PC-3 (cell line): ENCODE measurements around the gene PTGDS. TPM values are rescaled to one million over a fixed set of nuclear protein-coding genes. Genes with fewer than 3 reads are reported as not detected.

Experiments
- ATAC-seq: fragments of 200-7000 bp; cut with Tn5 transposase; 2 replicates; pipeline ENCODE4 v1.9.1; 2020; ENCODE audit warnings: mild to moderate bottlenecking, moderate library complexity
- BruUV-seq: library from RNA; stranded (reverse); fragments of 400-500 nt; replicated peaks from 2 replicates; lab custom pipeline; 2021; lab: Mats Ljungman, UMichigan
- CTCF ChIA-PET: fragments of 300-600 bp; sonication (Branson Sonifier 250); formaldehyde crosslinking; loops from one replicate; lab custom pipeline; 2022; ENCODE audit warnings: antibody characterized with exemption; lab: Charles Lee
- POLR2A ChIA-PET: fragments of 300-600 bp; sonication (Branson Sonifier 250); formaldehyde crosslinking; loops from one replicate; lab custom pipeline; 2022; ENCODE audit warnings: antibody characterized with exemption; ENCODE audit not compliant: unreplicated experiment; lab: Charles Lee
- DNase-seq: peaks from one replicate; pipeline ENCODE4 v3.0.0-alpha.2; 2015
- H2AFZ ChIP-seq: fragments of 300-600 bp; sonication (generic); 2 replicates; pipeline ENCODE4 v1.6.0; 2016; ENCODE audit warnings: antibody characterized with exemption, low read length
- H3F3A ChIP-seq: fragments of 300-600 bp; sonication (generic); one replicate; pipeline ENCODE4 v1.6.0; 2017; ENCODE audit warnings: antibody characterized with exemption, low read length, control low read depth, mild to moderate bottlenecking; ENCODE audit not compliant: unreplicated experiment
- H3K27ac ChIP-seq: fragments of 300-600 bp; sonication (generic); 2 replicates; pipeline ENCODE4 v1.5.1; 2016; ENCODE audit warnings: mild to moderate bottlenecking, low read length
- H3K27me3 ChIP-seq: fragments of 300-600 bp; sonication (generic); 2 replicates; pipeline ENCODE4 v1.6.1; 2016; ENCODE audit warnings: low read length, mixed read lengths
- H3K36me3 ChIP-seq: fragments of 300-600 bp; sonication (generic); 2 replicates; pipeline ENCODE4 v1.6.1; 2016; ENCODE audit warnings: low read depth, mixed run types, low read length, mixed read lengths
- H3K4me1 ChIP-seq: fragments of 300-600 bp; sonication (generic); 2 replicates; pipeline ENCODE4 v1.5.1; 2016; ENCODE audit warnings: low read length; ENCODE audit not compliant: insufficient read depth
- H3K4me2 ChIP-seq: fragments of 300-600 bp; sonication (generic); 2 replicates; pipeline ENCODE4 v1.6.0; 2016; ENCODE audit warnings: low read length
- H3K4me3 ChIP-seq: fragments of 300-600 bp; sonication (generic); 2 replicates; pipeline ENCODE4 v1.5.1; 2016; ENCODE audit warnings: mild to moderate bottlenecking, low read length, mixed read lengths
- H3K79me2 ChIP-seq: fragments of 300-600 bp; sonication (generic); 2 replicates; pipeline ENCODE4 v1.6.1; 2017; ENCODE audit warnings: low read length, mixed read lengths
- H3K9ac ChIP-seq: fragments of 300-600 bp; sonication (generic); 2 replicates; pipeline ENCODE4 v1.6.0; 2016; ENCODE audit warnings: mild to moderate bottlenecking, low read length
- H3K9me2 ChIP-seq: fragments of 300-600 bp; sonication (generic); replicated peaks from 2 replicates; pipeline ENCODE4 v1.6.1; 2016; ENCODE audit warnings: mixed run types, low read length, mixed read lengths
- H3K9me3 ChIP-seq: fragments of 300-600 bp; sonication (generic); 2 replicates; pipeline ENCODE4 v1.6.1; 2016; ENCODE audit warnings: low read length, mixed read lengths
- H4K20me1 ChIP-seq: fragments of 300-600 bp; sonication (generic); 2 replicates; pipeline ENCODE4 v1.6.1; 2016; ENCODE audit warnings: low read length, mixed read lengths
- CTCF ChIP-seq: fragments of 300-600 bp; sonication (generic); conservative IDR thresholded peaks from 2 replicates; pipeline ENCODE4 v1.5.1; 2017; ENCODE audit warnings: antibody characterized with exemption, low read depth, mild to moderate bottlenecking, low read length
- EZH2 ChIP-seq: fragments of 300-600 bp; sonication (generic); IDR thresholded peaks from one replicate; pipeline ENCODE4 v1.6.1; 2017; ENCODE audit warnings: antibody characterized with exemption, mild to moderate bottlenecking, low read length; ENCODE audit not compliant: unreplicated experiment
- EZH2phosphoT487 ChIP-seq: fragments of 300-600 bp; sonication (generic); IDR thresholded peaks from 2 replicates; pipeline ENCODE4 v1.6.1; 2018; ENCODE audit warnings: mild to moderate bottlenecking, antibody characterized with exemption, low read length, borderline replicate concordance
- intact Hi-C: fragments of 100-400 bp; cut with micrococcal nuclease; formaldehyde crosslinking; loops from 2 replicates; pipeline ENCODE4 v1.9.0; 2023
- total RNA-seq: library from RNA; depleted of rRNA; stranded (reverse); fragments of >200 nt; gene quantifications from 2 replicates; pipeline ENCODE4 v1.2.3, GENCODE V29; 2014

The PTGDS gene
- total RNA-seq, 1 experiment from 2014 or later, result not detected

GRCh38 chr9:137008312-137008711, 31.0 kb downstream of the PTGDS start:
- H3K4me3 ChIP-seq, result no peak overlapping the region
- no peaks in the 10 kb centered on the region for H4K20me1 ChIP-seq
- ATAC-seq, result no peak
- no TSS peak for BruUV-seq
- H3K9me3 ChIP-seq, result no peaks in the 10 kb centered on the region
- H3K4me1 ChIP-seq, result no peaks in the 10 kb centered on the region
- ChIA-PET CTCF (no interaction called here), POLR2A (no interaction called here)
- intact Hi-C loops, result no loop called here
- H2AFZ ChIP-seq, result no peak overlapping the region
- H3K9ac ChIP-seq, result no peak overlapping the region
- H3K4me2 ChIP-seq, result no peak overlapping the region
- H3K27ac ChIP-seq, result no peak overlapping the region
- no peaks in the 10 kb centered on the region for H3K36me3 ChIP-seq
- TF ChIP-seq EZH2phosphoT487 (no peak), EZH2 (no peak), CTCF (no peak)
- no peaks in the 10 kb centered on the region for H3K9me2 ChIP-seq
- H3K79me2 ChIP-seq, result no peaks in the 10 kb centered on the region
- no peaks in the 10 kb centered on the region for H3K27me3 ChIP-seq
- H3F3A ChIP-seq, result no peaks in the 10 kb centered on the region
- DNase-seq, result no peak

GRCh38 chr9:137009217-137009616, 31.9 kb downstream of the PTGDS start:
- no peaks in the 10 kb centered on the region for H3K79me2 ChIP-seq
- H3K9ac ChIP-seq, result no peak overlapping the region
- ChIA-PET POLR2A (no interaction called here), CTCF (no interaction called here)
- no peaks in the 10 kb centered on the region for H3F3A ChIP-seq
- ATAC-seq, result no peak
- H3K4me3 ChIP-seq, result no peak overlapping the region
- H4K20me1 ChIP-seq, result no peaks in the 10 kb centered on the region
- no peak overlapping the region for H2AFZ ChIP-seq
- TF ChIP-seq EZH2phosphoT487 (no peak), CTCF (no peak), EZH2 (no peak)
- H3K27me3 ChIP-seq, result no peaks in the 10 kb centered on the region
- no peaks in the 10 kb centered on the region for H3K9me3 ChIP-seq
- H3K4me2 ChIP-seq, result no peak overlapping the region
- no TSS peak for BruUV-seq
- intact Hi-C loops, result no loop called here
- H3K27ac ChIP-seq, result no peak overlapping the region
- H3K9me2 ChIP-seq, result no peaks in the 10 kb centered on the region
- H3K36me3 ChIP-seq, result no peaks in the 10 kb centered on the region
- H3K4me1 ChIP-seq, result no peaks in the 10 kb centered on the region
- no peak for DNase-seq

- ATAC-seq (no peak), DNase-seq (no peak)
- H3K4me1 ChIP-seq, result no peaks in the 10 kb centered on the region
- intact Hi-C loops, result no loop called here
- H3K27ac ChIP-seq, result no peak overlapping the region
- BruUV-seq, result no TSS peak
- no peaks in the 10 kb centered on the region for H3K9me2 ChIP-seq
- H3K4me3 ChIP-seq, result no peak overlapping the region
- H3F3A ChIP-seq, result no peaks in the 10 kb centered on the region
- ChIA-PET POLR2A (no interaction called here), CTCF (no interaction called here)
- H3K27me3 ChIP-seq, result no peaks in the 10 kb centered on the region
- H3K9me3 ChIP-seq, result no peaks in the 10 kb centered on the region
- no peak for TF ChIP-seq CTCF
- no peak for TF ChIP-seq EZH2phosphoT487
- H3K9ac ChIP-seq, result no peak overlapping the region
- H2AFZ ChIP-seq, result no peak overlapping the region
- H3K4me2 ChIP-seq, result no peak overlapping the region
- H3K36me3 ChIP-seq, result no peaks in the 10 kb centered on the region
- no peaks in the 10 kb centered on the region for H3K79me2 ChIP-seq
- H4K20me1 ChIP-seq, result no peaks in the 10 kb centered on the region
Measured at GRCh38 chr9:137009938-137010732, 32.8 kb downstream of the PTGDS start.
